ENCODE results near the gene CD46. TPM values are rescaled to one million over a fixed set of nuclear protein-coding genes. Genes with fewer than 3 reads are reported as not detected.
A peak's percentile ranks its signal among the peaks of the same experiment; 100 is the strongest.

The CD46 gene
- total RNA-seq, 1 experiment from 2014 or later: 214 TPM

GRCh38 chr1:207754974-207755700 lies 3.3 kb downstream of the CD46 start:
- Histone ChIP-seq H3K27me3 (ENCODE audit: insufficient read depth, low read depth) (no peaks in the 10 kb centered on the region), H3K36me3 (ENCODE audit: low read depth) (peaks cover 29% of the 10 kb centered on the region), H3K4me2 (peak overlapping the region; percentile 94), H3K9me3 (ENCODE audit: insufficient read depth, low read depth) (no peaks in the 10 kb centered on the region), H3K9me2 (ENCODE audit: insufficient read depth) (no peaks in the 10 kb centered on the region), H3F3A (ENCODE audit: insufficient read depth, low read depth) (peaks cover 42% of the 10 kb centered on the region), H3K4me3 (peak overlapping the region; percentile 91; the same call in 1 of the 2 replicates), H3K27ac (peak overlapping the region; percentile 67), H4K20me1 (ENCODE audit: insufficient read depth) (peaks cover 46% of the 10 kb centered on the region), H2AFZ (no peak overlapping the region), H3K79me2 (ENCODE audit: low read depth) (peaks cover 83% of the 10 kb centered on the region), H3K4me1 (replicated peaks; ENCODE audit: insufficient read depth) (peaks cover 52% of the 10 kb centered on the region)
- intact Hi-C loops (cut with micrococcal nuclease; ENCODE audit: unreplicated experiment): loop anchor here (5.0 kb wide), 2 partner anchors 48 to 703 kb away; partner anchors contain the start of genes PFKFB2 and YOD1
- ChIA-PET CTCF (no interaction called here), POLR2A (ENCODE audit: unreplicated experiment) (interaction anchor here (0.6 to 0.9 kb wide), 3 partner anchors 9 to 735 kb away, joined by 3 to 8 read pairs (median 8); no protein-coding TSS in a partner anchor)
- peak in 1 of 2 experiments; percentile 57 for DNase-seq
- no TSS peak for BruUV-seq (replicated peaks)
- TF ChIP-seq EZH2 (IDR thresholded peaks at IDR 0.05; ENCODE audit: low read depth): no peak

GRCh38 chr1:207755846-207756693 lies 4.2 kb downstream of the CD46 start:
- peaks cover 81% of the 10 kb centered on the region for H3K79me2 ChIP-seq (ENCODE audit: low read depth)
- intact Hi-C loops (cut with micrococcal nuclease; ENCODE audit: unreplicated experiment): no loop called here
- no peak overlapping the region for H2AFZ ChIP-seq
- H3K36me3 ChIP-seq (ENCODE audit: low read depth): peaks cover 29% of the 10 kb centered on the region
- POLR2A ChIA-PET (ENCODE audit: unreplicated experiment): interaction anchor here (0.6 to 0.9 kb wide), 3 partner anchors 10 to 736 kb away, joined by 3 to 8 read pairs (median 8); no protein-coding TSS in a partner anchor
- no peak for TF ChIP-seq EZH2 (IDR thresholded peaks at IDR 0.05; ENCODE audit: low read depth)
- no peak for TF ChIP-seq CTCF (conservative IDR thresholded peaks at IDR 0.05)
- no TSS peak for BruUV-seq (replicated peaks)
- peak overlapping the region; percentile 94 for H3K4me2 ChIP-seq
- CTCF ChIA-PET: no interaction called here
- peaks cover 33% of the 10 kb centered on the region for H3F3A ChIP-seq (ENCODE audit: insufficient read depth, low read depth)
- H4K20me1 ChIP-seq (ENCODE audit: insufficient read depth): peaks cover 46% of the 10 kb centered on the region
- peaks cover 43% of the 10 kb centered on the region for H3K4me1 ChIP-seq (replicated peaks; ENCODE audit: insufficient read depth)
- H3K27ac ChIP-seq: peak overlapping the region; percentile 67
- no peaks in the 10 kb centered on the region for H3K9me3 ChIP-seq (ENCODE audit: insufficient read depth, low read depth)
- DNase-seq: peak in 1 of 2 experiments; percentile 69
- peak overlapping the region; percentile 91; the same call in 1 of the 2 replicates for H3K4me3 ChIP-seq
- H3K9me2 ChIP-seq (ENCODE audit: insufficient read depth): no peaks in the 10 kb centered on the region
- no peaks in the 10 kb centered on the region for H3K27me3 ChIP-seq (ENCODE audit: insufficient read depth, low read depth)

- Histone ChIP-seq H3K36me3 (ENCODE audit: low read depth) (peaks cover 61% of the 10 kb centered on the region), H3K9me3 (ENCODE audit: insufficient read depth, low read depth) (no peaks in the 10 kb centered on the region)
- BruUV-seq (replicated peaks): no TSS peak
Observed at GRCh38 chr1:207762622-207763021, 10.8 kb downstream of the CD46 start.

More at GRCh38 chr1:207762622-207763021, 10.8 kb downstream of the CD46 start:
- no peak for DNase-seq
- Histone ChIP-seq H3K79me2 (ENCODE audit: low read depth) (peaks cover 24% of the 10 kb centered on the region), H2AFZ (no peak overlapping the region), H3K4me3 (no peak overlapping the region), H3K4me1 (replicated peaks; ENCODE audit: insufficient read depth) (no peaks in the 10 kb centered on the region), H3K9me2 (ENCODE audit: insufficient read depth) (no peaks in the 10 kb centered on the region), H4K20me1 (ENCODE audit: insufficient read depth) (peaks cover 4% of the 10 kb centered on the region; the same call in 1 of the 2 replicates), H3K27me3 (ENCODE audit: insufficient read depth, low read depth) (no peaks in the 10 kb centered on the region), H3F3A (ENCODE audit: insufficient read depth, low read depth) (0 out of 2 replicates have a peak, but pooled peaks cover 6% of the 10 kb centered on the region), H3K27ac (no peak overlapping the region), H3K4me2 (no peak overlapping the region)
- no peak for TF ChIP-seq EZH2 (IDR thresholded peaks at IDR 0.05; ENCODE audit: low read depth)
- TF ChIP-seq CTCF (conservative IDR thresholded peaks at IDR 0.05): no peak
- intact Hi-C loops (cut with micrococcal nuclease; ENCODE audit: unreplicated experiment): no loop called here
- ChIA-PET POLR2A (ENCODE audit: unreplicated experiment) (no interaction called here), CTCF (no interaction called here)
